ENCODE data around the gene TRIM39. TPM values are rescaled to one million over a fixed set of nuclear protein-coding genes. Genes with fewer than 3 reads are reported as not detected.
A peak's percentile ranks its signal among the peaks of the same experiment; 100 is the strongest.

The TRIM39 gene
- total RNA-seq, 4 donors from 2014 or later: 7.6 to 19.1 (median 10.8) TPM

DNA sequence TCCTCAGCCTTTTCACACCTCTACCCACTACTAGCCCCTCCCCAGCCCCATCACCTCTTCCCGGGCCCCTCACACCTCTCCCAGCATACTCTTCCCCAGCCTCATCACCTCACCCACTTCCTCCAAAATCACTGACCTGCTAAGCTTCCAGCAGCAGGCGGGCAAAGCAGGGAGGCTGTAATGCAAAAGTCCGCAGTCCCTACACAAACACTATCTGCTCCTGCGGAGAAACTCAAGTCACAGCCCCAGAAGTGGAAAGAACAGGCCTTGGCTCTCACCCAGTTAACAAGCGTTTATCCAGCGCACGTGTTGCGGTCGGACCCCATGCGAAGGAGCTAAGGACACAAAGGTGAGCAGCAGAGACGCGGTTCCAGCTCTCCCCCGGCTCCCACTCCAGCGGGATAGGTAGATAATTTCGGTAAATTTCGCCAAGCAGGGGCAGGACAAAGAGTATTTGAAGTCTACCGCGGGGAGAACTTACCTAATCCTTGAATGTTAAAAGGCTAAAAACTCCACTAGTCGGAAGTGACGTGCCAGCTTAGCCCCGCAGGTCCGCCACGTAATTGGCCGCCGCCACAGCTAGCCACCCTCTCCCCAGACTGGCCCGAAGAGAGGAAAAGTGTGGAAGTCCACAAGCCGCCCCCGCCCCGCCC is 728 bp upstream of the TRIM39 start:
- TF ChIP-seq EP300 (IDR thresholded peaks at IDR 0.05; ENCODE audit: low read depth) (no peak), POLR2A (IDR thresholded peaks at IDR 0.05) (no peak), POLR2AphosphoS5 (IDR thresholded peaks at IDR 0.05) (no peak)
- TF ChIP-seq, protein P1, sequence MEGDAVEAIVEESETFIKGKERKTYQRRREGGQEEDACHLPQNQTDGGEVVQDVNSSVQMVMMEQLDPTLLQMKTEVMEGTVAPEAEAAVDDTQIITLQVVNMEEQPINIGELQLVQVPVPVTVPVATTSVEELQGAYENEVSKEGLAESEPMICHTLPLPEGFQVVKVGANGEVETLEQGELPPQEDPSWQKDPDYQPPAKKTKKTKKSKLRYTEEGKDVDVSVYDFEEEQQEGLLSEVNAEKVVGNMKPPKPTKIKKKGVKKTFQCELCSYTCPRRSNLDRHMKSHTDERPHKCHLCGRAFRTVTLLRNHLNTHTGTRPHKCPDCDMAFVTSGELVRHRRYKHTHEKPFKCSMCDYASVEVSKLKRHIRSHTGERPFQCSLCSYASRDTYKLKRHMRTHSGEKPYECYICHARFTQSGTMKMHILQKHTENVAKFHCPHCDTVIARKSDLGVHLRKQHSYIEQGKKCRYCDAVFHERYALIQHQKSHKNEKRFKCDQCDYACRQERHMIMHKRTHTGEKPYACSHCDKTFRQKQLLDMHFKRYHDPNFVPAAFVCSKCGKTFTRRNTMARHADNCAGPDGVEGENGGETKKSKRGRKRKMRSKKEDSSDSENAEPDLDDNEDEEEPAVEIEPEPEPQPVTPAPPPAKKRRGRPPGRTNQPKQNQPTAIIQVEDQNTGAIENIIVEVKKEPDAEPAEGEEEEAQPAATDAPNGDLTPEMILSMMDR (IDR thresholded peaks at IDR 0.05): no peak
- intact Hi-C loops (cut with DNase I; ENCODE audit: low total_unique reads): loop anchor here (5.0 kb wide), 1 partner anchor 114 kb away; the partner anchor contains the start of gene TRIM26
- peak overlapping the region; percentile 68 to 88 (median 78) for H3K4me3 ChIP-seq
- no peaks in the 10 kb centered on the region for H3K27me3 ChIP-seq
- peaks cover 14 to 46% (median 20%) of the 10 kb centered on the region in 4 donors for H3K4me1 ChIP-seq
- H3K9me3 ChIP-seq: no peaks in the 10 kb centered on the region
- H3K36me3 ChIP-seq: peaks cover 0 to 19% (median 0%) of the 10 kb centered on the region in 4 donors
- 0 to 1% methylated on average over 3 to 28 of the region's 29 CpGs for WGBS, 2 donors (ENCODE audit: low coverage in 1 of 2)
- in situ Hi-C loops (cut with MboI; ENCODE audit: low pct_ligation_motif_present in 1 of 4, low pct_unique_long_range_greater_than_20kb in 1 of 4, low sequenced_read_pairs in 3 of 4): no loop called here
- no peak for DNase-seq
- peak overlapping the region; percentile 95 to 99 (median 98) for H3K27ac ChIP-seq

GRCh38 chr6:30327232-30327746 is 562 bp downstream of the TRIM39 start:
- H3K27ac ChIP-seq: peak overlapping the region; percentile 95 to 99 (median 98)
- in situ Hi-C loops (cut with MboI; ENCODE audit: low pct_ligation_motif_present in 1 of 4, low pct_unique_long_range_greater_than_20kb in 1 of 4, low sequenced_read_pairs in 3 of 4): no loop called here
- H3K4me1 ChIP-seq: peaks cover 14 to 38% (median 20%) of the 10 kb centered on the region in 4 donors
- no peaks in the 10 kb centered on the region for H3K27me3 ChIP-seq
- DNase-seq: no peak
- TF ChIP-seq EP300 (IDR thresholded peaks at IDR 0.05; ENCODE audit: low read depth) (no peak), POLR2AphosphoS5 (IDR thresholded peaks at IDR 0.05) (no peak), POLR2A (IDR thresholded peaks at IDR 0.05) (no peak)
- TF ChIP-seq, protein P1 (IDR thresholded peaks at IDR 0.05): no peak
- WGBS, 2 donors (ENCODE audit: low coverage in 1 of 2): 2 to 13% methylated on average over 5 to 17 of the region's 17 CpGs
- H3K36me3 ChIP-seq: peaks cover 0 to 25% (median 0%) of the 10 kb centered on the region in 4 donors
- intact Hi-C loops (cut with DNase I; ENCODE audit: low total_unique reads): loop anchor here (5.0 kb wide), 1 partner anchor 115 kb away; the partner anchor contains the start of gene TRIM26
- peak overlapping the region; percentile 68 to 88 (median 78) for H3K4me3 ChIP-seq
- no peaks in the 10 kb centered on the region for H3K9me3 ChIP-seq

GRCh38 chr6:30328397-30328796 is 1.7 kb downstream of the TRIM39 start:
- no peaks in the 10 kb centered on the region for H3K9me3 ChIP-seq
- peaks cover 0 to 25% (median 0%) of the 10 kb centered on the region in 4 donors for H3K36me3 ChIP-seq
- peak overlapping the region in 1 of 4 donors; percentile 98 for H3K27ac ChIP-seq
- TF ChIP-seq POLR2AphosphoS5 (IDR thresholded peaks at IDR 0.05): no peak
- TF ChIP-seq POLR2A (IDR thresholded peaks at IDR 0.05): no peak
- TF ChIP-seq, protein P1 (IDR thresholded peaks at IDR 0.05): no peak
- no peak for TF ChIP-seq EP300 (IDR thresholded peaks at IDR 0.05; ENCODE audit: low read depth)
- no peak for DNase-seq
- H3K4me3 ChIP-seq: no peak overlapping the region
- in situ Hi-C loops (cut with MboI; ENCODE audit: low pct_ligation_motif_present in 1 of 4, low pct_unique_long_range_greater_than_20kb in 1 of 4, low sequenced_read_pairs in 3 of 4): no loop called here
- intact Hi-C loops (cut with DNase I; ENCODE audit: low total_unique reads): loop anchor here (5.0 kb wide), 1 partner anchor 116 kb away; the partner anchor contains the start of gene TRIM26
- peaks cover 14 to 33% (median 20%) of the 10 kb centered on the region in 4 donors for H3K4me1 ChIP-seq
- no peaks in the 10 kb centered on the region for H3K27me3 ChIP-seq

DNA sequence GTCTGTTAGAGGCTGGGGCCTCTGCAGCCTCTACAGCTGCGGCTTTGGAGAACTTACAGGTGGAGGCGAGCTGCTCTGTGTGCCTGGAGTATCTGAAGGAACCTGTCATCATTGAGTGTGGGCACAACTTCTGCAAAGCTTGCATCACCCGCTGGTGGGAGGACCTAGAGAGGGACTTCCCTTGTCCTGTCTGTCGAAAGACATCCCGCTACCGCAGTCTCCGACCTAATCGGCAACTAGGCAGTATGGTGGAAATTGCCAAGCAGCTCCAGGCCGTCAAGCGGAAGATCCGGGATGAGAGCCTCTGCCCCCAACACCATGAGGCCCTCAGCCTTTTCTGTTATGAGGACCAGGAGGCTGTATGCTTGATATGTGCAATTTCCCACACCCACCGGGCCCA is 2.6 kb downstream of the TRIM39 start:
- in situ Hi-C loops (cut with MboI; ENCODE audit: low pct_ligation_motif_present in 1 of 4, low pct_unique_long_range_greater_than_20kb in 1 of 4, low sequenced_read_pairs in 3 of 4): no loop called here
- 97 to 100% methylated on average over 1 to 12 of the region's 12 CpGs for WGBS, 2 donors (ENCODE audit: low coverage in 1 of 2)

More for the DNA sequence above, 2.6 kb downstream of the TRIM39 start:
- H3K36me3 ChIP-seq: peaks cover 0 to 25% (median 0%) of the 10 kb centered on the region in 4 donors
- no peaks in the 10 kb centered on the region for H3K9me3 ChIP-seq
- peaks cover 14 to 23% (median 18%) of the 10 kb centered on the region in 4 donors for H3K4me1 ChIP-seq
- no peaks in the 10 kb centered on the region for H3K27me3 ChIP-seq
- no peak for TF ChIP-seq POLR2A (IDR thresholded peaks at IDR 0.05)
- no peak overlapping the region for H3K27ac ChIP-seq
- no peak overlapping the region for H3K4me3 ChIP-seq
- intact Hi-C loops (cut with DNase I; ENCODE audit: low total_unique reads): loop anchor here (5.0 kb wide), 1 partner anchor 117 kb away; the partner anchor contains the start of gene TRIM26
- DNase-seq: no peak

Data from transverse colon (tissue), 4 donors.